ENCODE measurements around the gene GREB1L. TPM values are rescaled to one million over a fixed set of nuclear protein-coding genes. Genes with fewer than 3 reads are reported as not detected.

The GREB1L gene
- total and polyA plus RNA-seq, 2 donors (not counting 1 experiment from before 2014, with no cell fraction given), result 0.33 to 0.41 TPM

- Histone ChIP-seq H3K4me3 (replicated peaks in 1 of 4; ENCODE audit: control extremely low read depth in 1 of 4, insufficient read depth in 1 of 4, low read depth in 3 of 4, low read length in 4 of 4) (no peak overlapping the region), H3K27me3 (ENCODE audit: control insufficient read depth, insufficient read depth, low read length) (no peaks in the 10 kb centered on the region), H3K36me3 (ENCODE audit: control insufficient read depth, insufficient read depth, low read length) (no peaks in the 10 kb centered on the region), H3K4me1 (ENCODE audit: control insufficient read depth, extremely low read depth, insufficient read depth, low read length) (no peaks in the 10 kb centered on the region), H3K9ac (ENCODE audit: insufficient read depth, low read length) (no peak overlapping the region), H3K27ac (ENCODE audit: insufficient read depth, low read length) (no peak overlapping the region), H3K4me2 (ENCODE audit: extremely low read depth, insufficient read depth, low read length) (no peak overlapping the region), H3K79me2 (ENCODE audit: control insufficient read depth, insufficient read depth, low read length) (no peaks in the 10 kb centered on the region), H4K20me1 (ENCODE audit: control insufficient read depth, extremely low read depth, insufficient read depth, low read length) (no peaks in the 10 kb centered on the region), H3K9me3 (ENCODE audit: control insufficient read depth, insufficient read depth, low read depth, low read length) (no peaks in the 10 kb centered on the region), H2AFZ (ENCODE audit: low read length) (no peak overlapping the region)
- no peak for TF ChIP-seq EZH2 (IDR thresholded peaks at IDR 0.05; ENCODE audit: low read length, missing control alignments)
- TF ChIP-seq, protein P1, sequence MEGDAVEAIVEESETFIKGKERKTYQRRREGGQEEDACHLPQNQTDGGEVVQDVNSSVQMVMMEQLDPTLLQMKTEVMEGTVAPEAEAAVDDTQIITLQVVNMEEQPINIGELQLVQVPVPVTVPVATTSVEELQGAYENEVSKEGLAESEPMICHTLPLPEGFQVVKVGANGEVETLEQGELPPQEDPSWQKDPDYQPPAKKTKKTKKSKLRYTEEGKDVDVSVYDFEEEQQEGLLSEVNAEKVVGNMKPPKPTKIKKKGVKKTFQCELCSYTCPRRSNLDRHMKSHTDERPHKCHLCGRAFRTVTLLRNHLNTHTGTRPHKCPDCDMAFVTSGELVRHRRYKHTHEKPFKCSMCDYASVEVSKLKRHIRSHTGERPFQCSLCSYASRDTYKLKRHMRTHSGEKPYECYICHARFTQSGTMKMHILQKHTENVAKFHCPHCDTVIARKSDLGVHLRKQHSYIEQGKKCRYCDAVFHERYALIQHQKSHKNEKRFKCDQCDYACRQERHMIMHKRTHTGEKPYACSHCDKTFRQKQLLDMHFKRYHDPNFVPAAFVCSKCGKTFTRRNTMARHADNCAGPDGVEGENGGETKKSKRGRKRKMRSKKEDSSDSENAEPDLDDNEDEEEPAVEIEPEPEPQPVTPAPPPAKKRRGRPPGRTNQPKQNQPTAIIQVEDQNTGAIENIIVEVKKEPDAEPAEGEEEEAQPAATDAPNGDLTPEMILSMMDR (conservative IDR thresholded peaks at IDR 0.05 in 1 of 2, IDR thresholded peaks at IDR 0.05 in 1 of 2; ENCODE audit: low read depth in 1 of 2, low read length in 2 of 2), result no peak
- no peak for DNase-seq (ENCODE audit: low read depth in 2 of 2)
These were observed 162.4 kb downstream of the GREB1L start for GRCh38 chr18:21404426-21404825.

DNA sequence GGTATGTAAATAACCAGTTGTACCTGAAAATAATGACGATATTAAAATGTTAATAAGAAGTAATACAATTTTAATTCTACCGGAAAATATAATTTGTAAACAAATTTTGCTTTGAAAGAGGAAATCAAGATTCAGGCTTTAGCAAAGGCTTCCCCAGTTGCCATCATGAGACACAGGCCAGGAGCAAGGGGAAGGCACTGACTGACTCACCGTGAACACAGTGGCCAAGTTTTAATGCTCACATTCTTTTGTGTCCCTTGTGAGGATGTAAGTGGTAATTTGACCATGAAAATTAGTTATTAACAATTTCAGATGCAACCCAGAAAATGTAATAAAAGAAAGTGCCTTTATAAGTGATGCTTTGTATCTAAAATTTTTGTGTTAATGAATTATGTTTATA lies 164.1 kb downstream of the GREB1L start:
- Histone ChIP-seq H3K27me3 (ENCODE audit: control insufficient read depth, insufficient read depth, low read length) (no peaks in the 10 kb centered on the region), H4K20me1 (ENCODE audit: control insufficient read depth, extremely low read depth, insufficient read depth, low read length) (no peaks in the 10 kb centered on the region), H3K79me2 (ENCODE audit: control insufficient read depth, insufficient read depth, low read length) (no peaks in the 10 kb centered on the region), H3K4me3 (replicated peaks in 1 of 4; ENCODE audit: control extremely low read depth in 1 of 4, insufficient read depth in 1 of 4, low read depth in 3 of 4, low read length in 4 of 4) (no peak overlapping the region), H3K4me1 (ENCODE audit: control insufficient read depth, extremely low read depth, insufficient read depth, low read length) (no peaks in the 10 kb centered on the region), H3K27ac (ENCODE audit: insufficient read depth, low read length) (no peak overlapping the region), H3K36me3 (ENCODE audit: control insufficient read depth, insufficient read depth, low read length) (no peaks in the 10 kb centered on the region), H2AFZ (ENCODE audit: low read length) (no peak overlapping the region), H3K9ac (ENCODE audit: insufficient read depth, low read length) (no peak overlapping the region), H3K9me3 (ENCODE audit: control insufficient read depth, insufficient read depth, low read depth, low read length) (no peaks in the 10 kb centered on the region), H3K4me2 (ENCODE audit: extremely low read depth, insufficient read depth, low read length) (no peak overlapping the region)
- TF ChIP-seq, protein P1 (conservative IDR thresholded peaks at IDR 0.05 in 1 of 2, IDR thresholded peaks at IDR 0.05 in 1 of 2; ENCODE audit: low read depth in 1 of 2, low read length in 2 of 2), result no peak
- TF ChIP-seq EZH2 (IDR thresholded peaks at IDR 0.05; ENCODE audit: low read length, missing control alignments), result no peak
- peak in 1 of 2 donors; percentile 47 for DNase-seq (ENCODE audit: low read depth in 2 of 2)

DNA sequence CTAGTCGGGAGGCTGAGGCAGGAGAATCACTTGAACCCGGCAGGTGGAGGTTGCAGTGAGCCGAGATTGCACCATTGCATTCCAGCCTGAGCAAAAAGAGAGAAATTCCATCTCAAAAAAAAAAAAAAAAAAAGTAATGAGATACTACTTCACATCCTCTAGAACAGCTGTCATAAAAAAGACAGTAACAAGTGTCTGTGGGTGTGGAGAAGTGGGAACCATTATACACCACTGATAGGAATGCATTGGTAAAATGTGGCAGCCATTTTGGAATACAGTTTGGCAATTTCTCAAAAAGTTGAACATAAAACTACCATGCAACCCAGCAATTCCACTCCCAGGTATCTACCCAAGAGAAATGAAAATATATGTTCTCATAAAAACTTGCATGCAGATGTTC lies 166.6 kb downstream of the GREB1L start:
- H3K27ac ChIP-seq (ENCODE audit: insufficient read depth, low read length), result no peak overlapping the region
- H2AFZ ChIP-seq (ENCODE audit: low read length), result no peak overlapping the region
- no peaks in the 10 kb centered on the region for H4K20me1 ChIP-seq (ENCODE audit: control insufficient read depth, extremely low read depth, insufficient read depth, low read length)
- H3K4me3 ChIP-seq (replicated peaks in 1 of 4; ENCODE audit: control extremely low read depth in 1 of 4, insufficient read depth in 1 of 4, low read depth in 3 of 4, low read length in 4 of 4), result no peak overlapping the region
- H3K36me3 ChIP-seq (ENCODE audit: control insufficient read depth, insufficient read depth, low read length), result no peaks in the 10 kb centered on the region
- no peaks in the 10 kb centered on the region for H3K4me1 ChIP-seq (ENCODE audit: control insufficient read depth, extremely low read depth, insufficient read depth, low read length)
- no peak for TF ChIP-seq EZH2 (IDR thresholded peaks at IDR 0.05; ENCODE audit: low read length, missing control alignments)
- TF ChIP-seq, protein P1 (conservative IDR thresholded peaks at IDR 0.05 in 1 of 2, IDR thresholded peaks at IDR 0.05 in 1 of 2; ENCODE audit: low read depth in 1 of 2, low read length in 2 of 2), result no peak
- H3K27me3 ChIP-seq (ENCODE audit: control insufficient read depth, insufficient read depth, low read length), result no peaks in the 10 kb centered on the region
- DNase-seq (ENCODE audit: low read depth in 2 of 2), result no peak
- H3K4me2 ChIP-seq (ENCODE audit: extremely low read depth, insufficient read depth, low read length), result no peak overlapping the region
- no peaks in the 10 kb centered on the region for H3K9me3 ChIP-seq (ENCODE audit: control insufficient read depth, insufficient read depth, low read depth, low read length)
- no peaks in the 10 kb centered on the region for H3K79me2 ChIP-seq (ENCODE audit: control insufficient read depth, insufficient read depth, low read length)
- no peak overlapping the region for H3K9ac ChIP-seq (ENCODE audit: insufficient read depth, low read length)

All from fibroblast of lung (primary cell).